ENCODE measurements around the gene SLC27A1.

The SLC27A1 gene

DNA sequence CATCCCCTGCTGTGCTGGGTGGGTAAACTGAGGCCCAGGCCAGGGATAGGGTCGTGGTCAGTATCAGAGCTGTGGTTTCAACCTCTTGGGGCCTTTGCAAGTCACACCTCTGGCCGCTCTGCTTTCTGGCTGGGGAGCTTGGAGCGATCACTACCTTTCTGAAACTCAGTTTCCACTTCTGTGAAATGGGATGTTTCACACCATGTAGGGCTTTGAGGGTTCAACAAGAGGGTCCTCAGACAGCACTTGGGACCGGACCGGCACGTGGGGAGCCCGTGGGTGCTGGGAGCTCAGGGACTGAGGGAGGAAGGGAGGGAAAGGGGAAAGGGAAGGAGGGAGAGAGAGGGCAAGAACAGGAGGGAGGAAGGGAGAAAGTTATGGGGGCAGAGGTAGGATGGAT lies 62.2 kb downstream of the SLC27A1 start:
- Histone ChIP-seq H2AFZ (ENCODE audit: low read depth, low read length) (no peak overlapping the region), H3K36me3 (ENCODE audit: insufficient read depth, low read length) (no peaks in the 10 kb centered on the region), H3K9me3 (ENCODE audit: low read length) (no peaks in the 10 kb centered on the region), H3K27me3 (ENCODE audit: insufficient read depth, low read length) (no peaks in the 10 kb centered on the region), H3K4me1 (ENCODE audit: insufficient read depth, low read length) (peaks cover 3% of the 10 kb centered on the region), H3K4me3 (ENCODE audit: low read length) (no peak overlapping the region)

GRCh38 chr19:17534767-17535166 lies 64.4 kb downstream of the SLC27A1 start:
- no peak overlapping the region for H2AFZ ChIP-seq (ENCODE audit: low read depth, low read length)

DNA sequence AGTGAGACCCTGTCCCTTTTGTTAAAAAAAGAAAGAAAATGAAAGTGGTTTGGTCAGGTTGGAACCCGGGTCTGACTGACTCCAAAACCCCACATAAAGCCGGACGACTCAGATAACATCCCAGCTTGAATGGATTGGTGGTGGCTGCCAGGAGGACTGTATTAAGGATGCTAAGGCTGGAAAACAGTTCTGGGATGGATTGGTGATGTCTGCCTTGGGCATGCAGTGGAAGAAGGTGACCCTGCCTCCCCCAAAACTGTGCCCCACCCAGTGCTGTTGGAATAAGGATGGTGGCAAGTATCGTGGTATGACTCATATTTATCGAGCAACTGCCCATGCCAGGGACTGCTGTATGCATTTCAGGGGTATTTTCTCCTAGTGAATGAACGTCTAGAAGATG lies 66.6 kb downstream of the SLC27A1 start:
- Histone ChIP-seq H3K36me3 (ENCODE audit: insufficient read depth, low read length) (no peaks in the 10 kb centered on the region), H3K27me3 (ENCODE audit: insufficient read depth, low read length) (no peaks in the 10 kb centered on the region), H2AFZ (ENCODE audit: low read depth, low read length) (no peak overlapping the region), H3K4me3 (ENCODE audit: low read length) (no peak overlapping the region), H3K4me1 (ENCODE audit: insufficient read depth, low read length) (no peaks in the 10 kb centered on the region), H3K9me3 (ENCODE audit: low read length) (no peaks in the 10 kb centered on the region)

More at GRCh38 chr19:17534767-17535166, 64.4 kb downstream of the SLC27A1 start:
- Histone ChIP-seq H3K36me3 (ENCODE audit: insufficient read depth, low read length) (no peaks in the 10 kb centered on the region), H3K9me3 (ENCODE audit: low read length) (no peaks in the 10 kb centered on the region), H3K4me1 (ENCODE audit: insufficient read depth, low read length) (peaks cover 3% of the 10 kb centered on the region), H3K27me3 (ENCODE audit: insufficient read depth, low read length) (no peaks in the 10 kb centered on the region), H3K4me3 (ENCODE audit: low read length) (no peak overlapping the region)

- H3K27me3 ChIP-seq (ENCODE audit: insufficient read depth, low read length): no peaks in the 10 kb centered on the region
- H3K36me3 ChIP-seq (ENCODE audit: insufficient read depth, low read length): no peaks in the 10 kb centered on the region
- H3K4me1 ChIP-seq (ENCODE audit: insufficient read depth, low read length): no peaks in the 10 kb centered on the region
- peak overlapping the region; percentile 50 for H3K4me3 ChIP-seq (ENCODE audit: low read length)
- no peaks in the 10 kb centered on the region for H3K9me3 ChIP-seq (ENCODE audit: low read length)
- peak overlapping the region; percentile 80 for H2AFZ ChIP-seq (ENCODE audit: low read depth, low read length)
Observed at GRCh38 chr19:17538684-17539237, 68.4 kb downstream of the SLC27A1 start.

DNA sequence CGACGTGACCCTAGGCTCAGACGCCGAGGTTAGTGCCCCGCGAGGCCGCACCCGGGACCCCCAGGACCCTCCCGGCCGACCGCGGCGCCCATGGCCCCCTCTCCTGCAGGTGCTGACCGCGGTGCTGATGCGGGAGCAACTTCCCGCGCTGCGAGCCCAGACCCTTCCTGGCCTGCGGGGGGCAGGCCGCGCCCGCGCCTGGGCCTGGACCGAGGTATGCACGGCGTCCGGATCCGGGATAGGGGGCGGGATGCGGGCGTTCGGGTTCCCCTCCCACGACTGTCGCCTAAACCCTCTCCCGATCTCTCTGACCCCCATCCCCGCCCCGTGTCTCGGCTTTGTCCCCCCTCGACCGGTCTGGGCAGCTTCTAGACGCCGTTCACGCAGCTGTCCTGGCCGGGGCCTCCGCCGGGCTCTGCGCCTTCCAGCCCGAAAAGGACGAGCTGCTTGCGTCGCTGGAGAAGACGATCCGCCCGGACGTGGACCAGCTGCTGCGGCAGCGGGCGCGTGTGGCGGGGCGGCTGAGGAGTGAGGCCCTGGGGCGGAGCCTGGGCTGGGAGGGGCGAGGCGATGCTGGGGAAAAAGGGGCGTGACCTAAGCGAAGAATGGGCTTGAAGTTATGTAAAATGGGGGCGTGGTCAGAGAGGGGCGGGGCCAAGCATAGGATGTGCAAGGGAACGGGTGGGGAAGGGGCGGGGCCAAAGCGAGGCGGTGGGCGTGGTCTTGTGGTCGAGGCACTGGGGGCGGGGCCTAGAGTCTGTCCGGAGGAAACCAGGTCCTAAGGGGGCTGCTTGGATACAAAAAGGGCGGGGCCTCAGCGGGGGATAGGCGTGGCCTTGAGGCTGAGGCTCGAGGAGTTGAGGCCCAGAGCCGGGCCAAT lies 69.2 kb downstream of the SLC27A1 start:
- H3K36me3 ChIP-seq (ENCODE audit: insufficient read depth, low read length): no peaks in the 10 kb centered on the region
- peak overlapping the region; percentile 80 for H2AFZ ChIP-seq (ENCODE audit: low read depth, low read length)
- peak overlapping the region; percentile 50 for H3K4me3 ChIP-seq (ENCODE audit: low read length)
- H3K4me1 ChIP-seq (ENCODE audit: insufficient read depth, low read length): no peaks in the 10 kb centered on the region
- H3K27me3 ChIP-seq (ENCODE audit: insufficient read depth, low read length): no peaks in the 10 kb centered on the region
- H3K9me3 ChIP-seq (ENCODE audit: low read length): no peaks in the 10 kb centered on the region

DNA sequence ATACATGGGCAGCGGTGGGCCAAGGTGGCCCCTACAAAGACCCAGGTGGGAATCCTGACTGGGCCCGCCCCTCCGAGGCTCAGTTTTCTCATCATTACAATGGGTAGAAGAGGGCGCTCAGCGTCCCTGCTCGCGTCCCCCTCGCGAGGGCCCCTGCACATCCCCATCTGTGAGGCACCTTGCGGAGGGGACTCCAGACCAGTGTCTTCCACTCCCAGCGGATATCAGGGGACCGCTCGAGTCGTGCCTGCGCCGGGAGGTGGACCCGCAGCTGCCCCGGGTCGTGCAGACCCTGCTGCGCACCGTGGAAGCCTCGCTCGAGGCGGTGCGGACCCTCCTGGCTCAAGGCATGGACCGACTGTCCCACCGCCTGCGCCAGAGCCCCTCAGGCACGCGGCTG lies 69.8 kb downstream of the SLC27A1 start:
- H3K4me3 ChIP-seq (ENCODE audit: low read length): no peak overlapping the region
- no peaks in the 10 kb centered on the region for H3K9me3 ChIP-seq (ENCODE audit: low read length)
- H3K4me1 ChIP-seq (ENCODE audit: insufficient read depth, low read length): no peaks in the 10 kb centered on the region
- H3K27me3 ChIP-seq (ENCODE audit: insufficient read depth, low read length): no peaks in the 10 kb centered on the region
- H3K36me3 ChIP-seq (ENCODE audit: insufficient read depth, low read length): no peaks in the 10 kb centered on the region
- no peak overlapping the region for H2AFZ ChIP-seq (ENCODE audit: low read depth, low read length)

GRCh38 chr19:17541184-17541759 lies 70.9 kb downstream of the SLC27A1 start:
- H3K9me3 ChIP-seq (ENCODE audit: low read length): no peaks in the 10 kb centered on the region
- H3K27me3 ChIP-seq (ENCODE audit: insufficient read depth, low read length): no peaks in the 10 kb centered on the region

DNA sequence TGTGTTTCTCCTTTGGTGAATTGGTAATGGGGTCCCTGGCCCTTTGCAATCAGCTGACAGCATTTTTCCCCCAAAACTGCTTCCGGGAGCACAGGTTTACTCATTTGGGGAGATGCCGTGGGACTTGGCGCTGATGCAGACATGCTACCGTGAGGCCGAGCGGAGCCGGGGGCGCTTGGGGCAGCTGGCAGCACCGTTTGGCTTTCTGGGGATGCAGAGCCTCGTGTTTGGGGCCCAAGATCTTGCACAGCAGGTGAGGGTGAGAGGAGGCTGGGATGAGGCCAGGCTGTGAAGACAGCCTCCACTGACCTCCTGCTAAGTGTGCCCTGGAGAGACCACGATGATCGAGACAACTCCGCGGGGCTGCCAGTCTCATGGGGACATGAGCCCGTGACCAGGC lies 71.7 kb downstream of the SLC27A1 start:
- H2AFZ ChIP-seq (ENCODE audit: low read depth, low read length): no peak overlapping the region
- no peaks in the 10 kb centered on the region for H3K36me3 ChIP-seq (ENCODE audit: insufficient read depth, low read length)
- H3K4me3 ChIP-seq (ENCODE audit: low read length): no peak overlapping the region
- H3K4me1 ChIP-seq (ENCODE audit: insufficient read depth, low read length): peaks cover 3% of the 10 kb centered on the region
- H3K27me3 ChIP-seq (ENCODE audit: insufficient read depth, low read length): no peaks in the 10 kb centered on the region
- H3K9me3 ChIP-seq (ENCODE audit: low read length): no peaks in the 10 kb centered on the region

More at GRCh38 chr19:17541184-17541759, 70.9 kb downstream of the SLC27A1 start:
- Histone ChIP-seq H3K4me1 (ENCODE audit: insufficient read depth, low read length) (peaks cover 3% of the 10 kb centered on the region), H3K36me3 (ENCODE audit: insufficient read depth, low read length) (no peaks in the 10 kb centered on the region), H2AFZ (ENCODE audit: low read depth, low read length) (no peak overlapping the region), H3K4me3 (ENCODE audit: low read length) (no peak overlapping the region)

DNA sequence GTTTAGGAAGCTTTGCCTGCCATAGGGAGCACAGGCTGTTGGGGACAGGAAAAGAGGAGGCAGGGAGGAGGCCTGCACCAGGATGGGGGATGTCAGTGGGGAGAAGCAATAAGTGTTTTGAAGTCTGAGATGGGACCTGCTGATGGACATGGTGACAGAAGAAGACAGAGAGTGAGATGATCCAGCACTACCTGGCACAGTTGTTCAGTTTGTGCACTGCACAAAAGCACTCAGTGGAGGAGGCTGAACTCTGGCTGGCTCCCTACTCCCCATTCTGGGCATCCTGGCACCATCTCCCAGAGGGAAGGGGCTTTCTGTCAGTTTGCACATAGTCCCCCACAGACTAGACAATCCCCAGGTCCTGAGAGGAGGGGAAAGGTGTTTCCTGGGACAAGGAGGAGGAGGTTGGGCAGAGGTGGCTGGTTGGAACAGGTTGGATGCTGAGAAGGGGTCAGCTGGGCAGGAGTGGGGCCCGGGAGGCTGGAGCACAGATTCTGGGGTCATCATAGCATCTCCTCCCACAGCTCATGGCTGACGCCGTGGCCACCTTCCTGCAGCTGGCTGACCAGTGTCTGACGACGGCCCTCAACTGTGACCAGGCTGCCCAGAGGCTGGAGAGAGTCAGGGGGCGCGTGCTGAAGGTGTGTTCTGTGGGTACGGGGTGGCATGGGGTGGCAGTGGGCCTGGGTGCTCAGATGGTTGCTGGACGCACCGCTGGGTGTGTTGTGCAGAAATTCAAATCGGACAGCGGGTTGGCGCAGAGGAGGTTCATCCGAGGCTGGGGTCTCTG lies 72.7 kb downstream of the SLC27A1 start:
- H3K4me1 ChIP-seq (ENCODE audit: insufficient read depth, low read length): peaks cover 3% of the 10 kb centered on the region
- H2AFZ ChIP-seq (ENCODE audit: low read depth, low read length): no peak overlapping the region
- H3K36me3 ChIP-seq (ENCODE audit: insufficient read depth, low read length): no peaks in the 10 kb centered on the region
- no peak overlapping the region for H3K4me3 ChIP-seq (ENCODE audit: low read length)
- no peaks in the 10 kb centered on the region for H3K9me3 ChIP-seq (ENCODE audit: low read length)
- H3K27me3 ChIP-seq (ENCODE audit: insufficient read depth, low read length): no peaks in the 10 kb centered on the region

DNA sequence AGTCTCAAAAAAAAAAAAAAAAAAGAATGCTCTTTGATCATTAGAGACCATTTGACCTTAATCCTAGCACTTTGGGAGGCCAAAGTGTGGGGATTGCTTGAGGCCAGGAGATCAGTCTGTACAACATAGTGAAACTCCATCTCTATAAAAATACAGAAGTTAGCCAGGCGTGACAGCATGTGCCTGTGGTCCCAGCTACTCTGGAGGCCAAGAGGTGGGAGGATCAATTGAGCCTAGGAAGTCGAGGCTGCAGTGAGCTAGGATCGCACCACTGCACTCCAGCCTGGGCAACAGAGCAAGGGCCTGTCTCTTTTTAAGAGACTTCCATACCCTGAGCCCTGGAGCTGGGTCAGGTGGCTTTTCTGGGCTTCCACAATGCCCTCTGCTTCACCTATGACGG lies 73.7 kb downstream of the SLC27A1 start:
- no peak overlapping the region for H2AFZ ChIP-seq (ENCODE audit: low read depth, low read length)
- peaks cover 3% of the 10 kb centered on the region for H3K4me1 ChIP-seq (ENCODE audit: insufficient read depth, low read length)
- H3K27me3 ChIP-seq (ENCODE audit: insufficient read depth, low read length): no peaks in the 10 kb centered on the region
- no peak overlapping the region for H3K4me3 ChIP-seq (ENCODE audit: low read length)
- H3K9me3 ChIP-seq (ENCODE audit: low read length): no peaks in the 10 kb centered on the region
- no peaks in the 10 kb centered on the region for H3K36me3 ChIP-seq (ENCODE audit: insufficient read depth, low read length)

DNA sequence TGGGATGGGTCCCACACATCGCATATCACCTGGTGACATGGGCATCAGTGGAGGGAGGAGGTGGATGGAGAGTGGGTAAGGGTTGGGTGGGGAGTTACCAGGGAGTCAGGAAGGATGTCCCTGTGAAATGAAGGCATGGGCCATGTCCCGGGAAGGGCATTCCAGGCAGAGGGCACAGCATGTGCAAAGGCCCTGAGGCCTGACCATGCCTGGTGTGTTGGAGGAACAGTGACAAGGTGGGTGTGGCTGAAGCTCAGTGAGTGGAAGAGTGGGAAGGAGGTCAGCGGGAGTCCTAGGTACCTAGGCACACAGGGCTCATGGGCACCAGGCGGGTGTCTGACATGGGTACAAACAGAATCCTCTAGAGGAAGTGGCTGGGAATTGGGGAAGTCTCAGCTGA lies 74.1 kb downstream of the SLC27A1 start:
- Histone ChIP-seq H3K4me1 (ENCODE audit: insufficient read depth, low read length) (peaks cover 3% of the 10 kb centered on the region), H2AFZ (ENCODE audit: low read depth, low read length) (no peak overlapping the region), H3K36me3 (ENCODE audit: insufficient read depth, low read length) (no peaks in the 10 kb centered on the region)

DNA sequence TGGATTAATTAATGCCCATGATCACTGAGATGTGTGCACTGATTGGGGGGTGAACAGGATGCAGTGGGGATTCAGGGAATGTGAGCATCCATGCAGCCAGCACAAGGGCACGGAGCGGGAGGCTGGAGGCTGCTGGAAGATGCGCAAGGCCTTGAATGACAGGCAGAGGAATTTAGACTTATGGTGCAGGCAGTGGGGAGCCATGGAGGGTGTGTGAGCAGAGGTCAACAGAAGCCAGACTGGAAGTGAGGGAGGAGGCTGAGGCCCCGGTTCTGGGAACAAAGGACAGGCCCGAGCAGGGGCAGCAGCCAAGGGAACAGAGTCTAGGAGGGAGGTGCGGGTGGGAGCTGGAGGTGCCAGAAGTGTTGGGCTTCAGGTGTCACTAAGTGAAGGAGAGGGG lies 77.8 kb downstream of the SLC27A1 start:
- no peaks in the 10 kb centered on the region for H3K27me3 ChIP-seq (ENCODE audit: insufficient read depth, low read length)
- no peaks in the 10 kb centered on the region for H3K9me3 ChIP-seq (ENCODE audit: low read length)
- H3K4me1 ChIP-seq (ENCODE audit: insufficient read depth, low read length): peaks cover 3% of the 10 kb centered on the region
- no peak overlapping the region for H2AFZ ChIP-seq (ENCODE audit: low read depth, low read length)
- H3K36me3 ChIP-seq (ENCODE audit: insufficient read depth, low read length): no peaks in the 10 kb centered on the region
- H3K4me3 ChIP-seq (ENCODE audit: low read length): no peak overlapping the region

More for the DNA sequence above, 74.1 kb downstream of the SLC27A1 start:
- Histone ChIP-seq H3K9me3 (ENCODE audit: low read length) (no peaks in the 10 kb centered on the region), H3K4me3 (ENCODE audit: low read length) (no peak overlapping the region), H3K27me3 (ENCODE audit: insufficient read depth, low read length) (no peaks in the 10 kb centered on the region)

Data from neuron (in vitro differentiated cells).